ENCODE results near the gene NTM.
"Not testable (repeated sequence)": the region's sequence is repeated elsewhere in the genome, so short reads cannot be mapped to it uniquely, and the experiment has no call there.

The NTM gene

GRCh38 chr11:131465746-131466145 lies 95.3 kb downstream of the NTM start:
- no peak for DNase-seq

GRCh38 chr11:131467645-131468394 lies 97.4 kb downstream of the NTM start:
- no peak for DNase-seq

- no peak for DNase-seq
Measured at GRCh38 chr11:131468565-131468964, 98.2 kb downstream of the NTM start.

- no peak for DNase-seq
Measured at GRCh38 chr11:131470216-131470925, 100.0 kb downstream of the NTM start.

GRCh38 chr11:131471976-131472375 lies 101.6 kb downstream of the NTM start:
- no peak for DNase-seq

GRCh38 chr11:131474947-131475346 lies 104.5 kb downstream of the NTM start:
- no peak for DNase-seq

- no peak for DNase-seq
Measured at GRCh38 chr11:131476266-131476665, 105.9 kb downstream of the NTM start.

- DNase-seq: no peak
Measured at GRCh38 chr11:131478341-131478740, 107.9 kb downstream of the NTM start.

- no peak for DNase-seq
Measured at GRCh38 chr11:131481303-131481702, 110.9 kb downstream of the NTM start.

GRCh38 chr11:131481971-131482370 lies 111.6 kb downstream of the NTM start:
- no peak for DNase-seq

- DNase-seq: no peak
Measured at GRCh38 chr11:131483453-131483852, 113.0 kb downstream of the NTM start.

- DNase-seq: no peak
Measured at GRCh38 chr11:131483877-131484276, 113.5 kb downstream of the NTM start.

- no peak for DNase-seq
Measured at GRCh38 chr11:131486100-131486499, 115.7 kb downstream of the NTM start.

GRCh38 chr11:131486937-131487635 lies 116.7 kb downstream of the NTM start:
- no peak for DNase-seq

- no peak for DNase-seq
Measured at GRCh38 chr11:131488238-131488637, 117.8 kb downstream of the NTM start.

GRCh38 chr11:131491503-131491902 lies 121.1 kb downstream of the NTM start:
- no peak for DNase-seq

GRCh38 chr11:131495423-131495822 lies 125.0 kb downstream of the NTM start:
- no peak for DNase-seq

GRCh38 chr11:131497686-131498085 lies 127.3 kb downstream of the NTM start:
- DNase-seq: not testable (repeated sequence)

GRCh38 chr11:131498631-131499160 lies 128.3 kb downstream of the NTM start:
- DNase-seq: no peak

GRCh38 chr11:131499199-131499598 lies 128.8 kb downstream of the NTM start:
- DNase-seq: no peak

- DNase-seq: no peak
Measured at GRCh38 chr11:131503017-131503416, 132.6 kb downstream of the NTM start.

GRCh38 chr11:131504199-131504949 lies 134.0 kb downstream of the NTM start:
- no peak for DNase-seq

GRCh38 chr11:131506348-131506747 lies 135.9 kb downstream of the NTM start:
- no peak for DNase-seq

Measured in DMS 273 treated with DMSO at 0.1 percent for 48 hours (cell line).